Hippocampal formation (tissue), 2 donors: ENCODE results near the gene CREB5.

Experiments used
- DNase-seq, 2 donors: peaks; one replicate each; lab custom pipeline; 2025; lab: John Stamatoyannopoulos, UW

CREB5 gene

DNA sequence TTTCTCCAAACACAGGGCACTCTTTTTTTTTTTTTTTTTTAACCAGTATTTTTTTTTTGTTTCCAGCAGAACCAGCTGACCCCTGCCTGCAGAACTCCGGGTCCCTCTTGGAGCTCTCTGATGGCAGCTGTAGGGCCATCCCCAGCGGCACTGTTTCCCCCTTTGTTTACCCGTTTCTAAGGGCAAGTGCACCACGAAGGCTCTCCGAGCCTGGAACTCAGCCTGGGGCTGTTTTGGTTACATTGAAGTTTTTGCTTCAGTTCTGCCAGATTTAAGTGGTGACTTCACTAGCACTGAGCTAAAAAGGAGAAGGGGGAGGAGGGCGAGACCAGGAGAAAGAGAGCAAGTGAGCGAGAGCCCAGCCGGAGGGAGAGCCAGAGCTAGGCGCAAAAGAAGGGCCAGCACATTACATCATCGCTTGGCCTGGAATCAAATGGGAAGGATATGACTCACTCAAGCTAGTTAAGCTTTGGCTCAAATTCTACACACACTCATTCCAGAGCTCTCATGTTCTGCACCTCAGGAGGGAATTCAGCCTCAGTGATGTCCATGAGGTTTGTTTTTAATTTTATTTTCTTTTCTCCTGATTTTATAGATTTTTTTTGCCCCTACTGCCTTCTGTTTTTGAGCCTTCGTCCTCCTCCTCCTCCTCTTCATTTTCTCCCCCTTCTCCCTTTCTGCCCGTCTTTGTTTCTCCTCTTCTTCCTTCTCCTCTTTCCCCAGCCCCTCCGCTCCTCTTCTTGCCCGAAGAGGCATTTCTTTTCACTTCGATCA, 273.5 kb downstream of the CREB5 start:
- peak; percentile 92 to 100 for DNase-seq

DNA sequence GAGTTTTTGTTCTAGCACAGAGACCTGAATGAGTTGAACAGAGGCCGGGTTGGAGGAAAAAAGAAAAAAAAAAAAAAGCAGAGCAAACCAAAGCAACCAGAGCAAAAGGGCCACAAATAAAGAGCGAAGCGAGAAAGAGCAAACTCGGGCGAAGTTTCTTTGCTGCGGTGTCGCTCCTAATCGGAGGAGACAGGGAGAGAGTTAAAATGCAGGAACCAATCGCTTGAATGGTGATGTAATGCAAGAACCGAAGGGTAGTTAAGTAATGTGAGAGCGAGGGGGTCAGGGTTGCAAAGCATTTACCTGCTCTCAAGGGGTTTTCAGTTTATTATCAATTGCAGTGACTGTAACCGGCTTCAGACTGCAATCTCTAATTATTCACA, 274.1 kb downstream of the CREB5 start:
- DNase-seq: peak; percentile 27 to 63

DNA sequence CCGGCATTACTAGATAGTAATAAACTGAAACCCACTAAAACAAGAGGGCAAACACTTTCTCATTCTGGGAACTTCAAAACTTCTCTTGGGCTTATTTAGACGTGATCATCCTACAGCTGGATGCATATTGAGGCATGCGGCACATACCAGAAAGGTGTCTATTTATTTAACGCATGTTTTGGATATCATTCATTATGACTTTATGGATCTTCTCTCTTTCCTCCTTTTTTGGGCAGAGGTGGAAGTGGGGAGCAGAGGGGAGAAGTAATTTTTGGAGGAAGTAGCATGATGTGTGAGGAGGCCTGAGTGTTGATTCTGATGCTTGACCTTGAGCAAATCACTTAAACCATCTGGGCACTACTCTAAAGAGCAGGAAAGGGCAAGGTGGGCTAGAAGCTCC, 275.2 kb downstream of the CREB5 start:
- DNase-seq: no peak

DNA sequence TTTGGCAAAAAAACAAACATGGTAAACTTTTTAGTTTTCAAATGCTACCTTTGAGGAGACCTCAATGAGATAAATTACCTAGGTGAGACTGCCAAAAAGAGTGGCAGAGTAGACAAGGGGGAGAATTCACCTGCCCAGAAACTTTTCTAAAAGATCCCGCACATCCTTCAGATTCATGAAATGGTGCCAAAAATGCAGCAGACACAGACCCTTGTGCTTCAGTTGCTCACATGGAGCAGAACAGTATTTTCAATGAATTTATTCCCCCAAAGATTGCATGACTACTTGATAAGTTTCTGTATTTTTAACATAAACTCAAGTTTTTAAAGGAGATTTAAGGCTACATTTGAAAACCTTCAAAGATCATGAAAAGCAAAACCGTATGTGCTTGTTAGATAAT, 275.9 kb downstream of the CREB5 start:
- DNase-seq: no peak

DNA sequence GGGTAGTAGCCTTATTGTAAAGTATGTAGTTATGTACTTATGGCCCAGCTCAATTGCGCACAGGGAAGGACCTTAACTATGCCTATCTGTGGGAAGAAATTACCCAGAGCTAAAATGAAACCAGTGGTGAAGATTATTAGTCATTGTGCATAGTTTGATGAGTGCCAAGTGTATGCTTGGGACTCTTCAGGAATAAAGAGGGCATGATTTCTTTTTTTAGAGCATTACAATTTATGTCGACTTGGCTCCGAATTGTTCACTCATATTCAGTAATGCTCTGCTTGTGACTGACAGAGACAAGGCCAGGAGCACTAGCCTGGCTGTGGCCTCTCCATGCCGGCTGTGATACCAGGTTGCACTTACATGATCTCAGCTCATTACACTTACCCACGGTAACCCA, 276.3 kb downstream of the CREB5 start:
- DNase-seq: no peak

DNA sequence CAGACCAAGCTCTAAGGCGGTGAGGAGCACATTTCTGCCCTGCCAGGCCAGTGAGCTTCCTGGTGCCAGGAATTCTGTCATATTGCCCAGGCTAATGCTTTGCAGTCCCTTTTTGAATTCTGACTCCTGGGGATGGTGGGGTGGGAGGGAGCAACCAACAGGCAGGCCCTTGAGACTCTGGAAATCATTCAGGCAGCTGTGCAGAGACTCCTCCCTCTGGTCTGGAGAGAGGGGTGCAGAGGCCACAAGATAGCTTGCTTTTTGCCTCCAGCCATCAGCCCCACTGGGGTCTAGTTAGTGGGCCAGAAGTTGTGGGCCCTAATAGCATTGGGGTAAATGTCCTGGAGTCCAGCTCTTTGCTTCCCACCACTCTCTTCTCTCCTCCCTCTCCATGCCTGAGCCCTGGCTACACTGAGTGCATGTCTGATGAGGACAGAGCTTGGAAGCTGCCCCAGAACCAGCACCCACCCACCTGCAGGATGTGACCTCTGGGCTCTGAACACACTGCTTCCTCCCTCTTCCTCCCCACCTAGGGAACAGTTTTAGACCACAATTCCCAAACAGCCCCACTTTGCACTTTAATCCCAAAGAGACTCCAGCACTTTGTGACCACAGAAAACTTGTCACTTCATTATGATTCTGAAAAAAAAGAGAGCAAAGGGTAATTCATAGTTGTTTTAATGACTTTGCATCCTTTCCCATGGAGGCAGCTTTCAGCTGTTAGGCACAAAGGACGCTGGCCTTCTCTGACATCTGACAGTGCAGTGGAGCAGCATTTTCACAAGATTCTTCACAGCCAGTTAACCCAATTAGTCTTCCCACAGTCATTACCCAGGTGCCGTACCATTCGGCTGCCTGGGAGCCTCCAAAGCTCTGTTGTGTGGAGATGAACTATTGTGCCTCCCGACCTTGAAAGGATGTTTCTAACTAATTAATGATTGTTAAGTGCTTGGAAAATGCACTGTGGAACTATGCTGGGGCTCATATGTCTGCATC, 283.3 kb downstream of the CREB5 start:
- DNase-seq: no peak

DNA sequence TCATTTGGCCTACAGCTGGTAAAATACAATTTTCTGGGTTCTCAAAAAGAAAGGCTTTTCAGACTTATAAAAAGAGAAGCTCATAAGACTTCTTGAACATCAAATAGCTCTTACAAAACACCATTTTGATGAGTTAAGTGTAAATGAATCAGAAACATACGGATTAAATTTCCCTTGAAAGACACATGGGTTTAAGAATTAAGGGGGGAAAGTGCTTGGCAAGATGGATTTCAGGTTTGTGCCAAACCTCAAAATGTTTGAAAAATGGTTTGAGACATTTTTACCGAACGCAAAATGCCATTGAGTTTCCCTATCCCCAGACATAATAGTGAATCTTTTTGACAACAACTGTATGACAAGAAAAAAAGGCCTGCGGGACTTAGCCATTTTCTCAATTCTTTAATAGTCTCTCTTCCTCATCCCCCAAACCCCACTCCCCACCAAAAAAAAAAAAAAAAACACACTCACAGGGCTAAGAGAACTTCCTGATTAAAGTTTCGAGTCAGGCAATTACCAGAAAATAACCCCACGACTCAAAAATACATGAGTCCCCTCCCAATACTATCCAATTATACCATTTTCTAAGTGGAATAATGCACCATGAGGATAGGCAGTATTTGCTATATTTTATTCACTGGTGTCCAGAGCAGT, 285.7 kb downstream of the CREB5 start:
- DNase-seq: no peak

DNA sequence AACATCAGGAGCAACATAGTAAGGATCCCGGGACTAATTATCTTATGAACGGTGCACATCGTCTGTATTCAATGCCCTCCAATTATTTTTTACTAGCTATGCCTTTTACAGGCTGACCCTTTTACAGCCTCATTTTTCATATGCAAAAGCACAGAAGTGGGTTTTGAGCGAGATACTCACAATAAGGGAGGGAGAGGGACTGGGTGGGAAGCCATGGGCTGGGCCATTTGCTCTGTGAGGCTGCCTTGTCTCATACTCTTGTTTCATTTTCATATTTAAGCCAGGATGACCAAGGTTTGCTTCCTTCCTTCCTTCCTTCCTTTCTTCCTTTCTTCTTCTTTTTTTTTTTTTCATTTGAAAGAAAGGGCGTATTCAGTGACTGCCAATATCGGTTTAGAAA, 286.5 kb downstream of the CREB5 start:
- no peak for DNase-seq

DNA sequence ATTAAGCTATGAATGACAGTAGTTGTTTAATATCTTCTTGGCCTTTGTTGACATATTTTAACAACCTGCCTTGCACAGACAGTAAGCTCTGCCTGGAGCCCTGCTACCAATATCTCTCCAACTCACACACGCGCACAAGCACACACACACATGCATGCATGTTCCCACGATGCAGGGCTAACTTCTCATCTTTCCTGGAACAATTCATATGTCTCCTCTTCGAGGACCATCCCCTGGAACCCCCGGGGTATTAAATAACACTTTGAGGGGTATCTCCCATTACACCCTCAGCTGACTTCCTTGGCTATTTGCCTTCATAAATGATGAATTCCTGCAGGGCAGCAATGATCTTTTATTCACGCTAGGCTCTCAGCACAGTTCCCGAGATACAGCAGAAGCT, 287.8 kb downstream of the CREB5 start:
- no peak for DNase-seq

DNA sequence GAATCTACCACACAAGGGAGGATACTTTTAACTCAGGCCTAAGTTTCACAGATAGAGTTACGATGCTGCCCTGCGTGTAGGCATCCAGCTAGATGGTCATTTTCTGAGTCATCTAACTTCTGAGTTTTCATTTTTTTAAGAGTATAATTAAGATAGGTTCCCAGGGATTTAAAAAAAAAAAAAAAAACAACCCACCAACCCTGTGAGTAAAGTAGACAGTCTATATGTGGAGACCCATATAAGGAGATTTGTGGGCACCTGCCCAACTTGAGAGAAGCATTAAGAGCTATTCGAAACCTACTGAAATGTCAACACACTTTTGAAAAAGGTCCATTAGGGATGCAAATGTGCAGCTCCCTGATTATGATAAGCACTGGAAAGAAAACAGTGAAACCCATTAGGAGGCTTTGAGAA, 288.5 kb downstream of the CREB5 start:
- DNase-seq: no peak

DNA sequence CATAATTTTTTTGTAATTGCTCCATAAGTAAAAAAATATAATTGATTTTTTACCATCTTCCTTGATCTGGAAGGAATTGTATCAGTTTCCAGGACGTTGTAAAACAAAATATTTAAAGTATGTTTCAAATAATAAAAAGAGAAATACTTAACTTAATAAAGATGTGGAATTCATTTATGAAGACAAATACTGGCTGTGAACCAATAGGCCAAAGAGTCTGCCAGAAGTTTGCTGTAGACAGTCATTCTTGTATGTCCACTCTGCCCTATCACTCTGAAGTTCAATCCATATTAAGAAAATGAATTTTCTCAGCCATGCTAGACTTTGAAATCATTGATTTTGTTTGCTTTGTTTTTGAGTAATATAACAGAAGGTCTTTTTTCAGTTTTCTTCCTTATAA, 289.4 kb downstream of the CREB5 start:
- DNase-seq: no peak

DNA sequence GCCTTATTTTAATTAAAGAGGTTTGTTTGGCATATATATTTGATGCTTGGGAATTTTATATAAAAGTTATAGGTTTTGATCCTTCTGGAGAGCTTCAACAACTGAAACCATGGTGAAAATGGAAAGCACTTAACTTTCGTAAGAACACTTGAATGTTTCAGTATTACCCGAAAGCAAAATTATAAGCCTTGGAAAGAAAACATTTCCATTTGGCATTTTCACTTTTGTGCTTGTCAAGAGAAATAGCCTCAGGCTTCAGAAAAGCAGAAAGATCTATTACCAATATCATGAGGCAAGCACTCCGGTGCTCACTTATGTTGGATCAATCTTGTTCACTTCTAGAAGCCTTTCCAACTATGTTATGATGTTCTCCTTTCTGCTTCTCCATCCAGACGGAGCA, 289.9 kb downstream of the CREB5 start:
- no peak for DNase-seq

DNA sequence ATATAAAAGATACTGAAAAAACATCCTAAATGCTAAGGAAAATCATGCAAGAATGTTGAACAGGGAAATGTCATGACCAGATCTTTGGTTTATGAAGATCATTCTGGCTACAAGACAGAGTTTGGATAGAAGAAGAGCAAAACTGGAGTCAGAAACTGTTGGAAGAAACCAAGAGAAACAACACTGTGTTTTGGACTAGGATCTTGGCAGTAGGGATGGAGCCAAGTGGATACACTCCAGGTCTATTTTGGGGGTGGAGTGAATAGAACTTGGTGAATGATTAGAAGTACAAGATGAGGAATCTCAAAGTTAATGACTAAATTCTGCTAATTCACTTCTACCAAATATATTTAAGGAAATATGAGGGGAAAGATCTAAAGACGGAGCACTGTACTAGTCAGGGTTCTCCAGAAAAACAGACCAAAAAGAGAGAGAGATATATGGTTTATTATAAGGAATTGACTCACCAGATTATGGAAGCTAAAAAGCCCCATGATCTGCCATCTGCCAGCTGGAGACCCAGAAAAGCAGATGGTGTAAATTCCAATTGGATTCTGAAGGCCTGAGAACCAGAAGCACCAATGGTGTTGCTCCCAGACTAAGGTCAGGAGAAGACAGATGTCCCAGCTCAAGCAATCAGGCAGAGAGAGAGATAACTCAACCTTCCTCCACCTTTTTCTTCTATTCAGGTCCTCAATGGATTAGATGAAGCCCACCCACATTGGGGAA, 290.9 kb downstream of the CREB5 start:
- no peak for DNase-seq

DNA sequence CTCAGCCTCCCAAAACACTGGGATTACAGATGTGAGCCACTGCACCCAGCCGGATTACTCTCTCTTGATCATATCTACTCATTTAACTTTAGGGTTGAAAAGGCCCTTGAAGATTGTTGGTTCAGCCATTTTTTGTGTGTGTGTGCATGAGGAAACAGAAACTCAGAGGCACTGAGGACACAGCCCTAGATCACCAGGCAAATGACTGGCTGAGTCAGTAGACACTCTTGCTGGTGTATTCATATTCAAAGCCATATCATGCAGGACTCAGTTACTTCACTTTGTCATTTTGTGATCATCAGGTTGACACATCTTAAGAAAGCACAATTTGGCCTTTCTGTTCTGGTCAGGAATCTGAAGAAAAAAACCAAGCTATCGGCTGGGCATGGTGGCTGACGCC, 292.4 kb downstream of the CREB5 start:
- DNase-seq: no peak

DNA sequence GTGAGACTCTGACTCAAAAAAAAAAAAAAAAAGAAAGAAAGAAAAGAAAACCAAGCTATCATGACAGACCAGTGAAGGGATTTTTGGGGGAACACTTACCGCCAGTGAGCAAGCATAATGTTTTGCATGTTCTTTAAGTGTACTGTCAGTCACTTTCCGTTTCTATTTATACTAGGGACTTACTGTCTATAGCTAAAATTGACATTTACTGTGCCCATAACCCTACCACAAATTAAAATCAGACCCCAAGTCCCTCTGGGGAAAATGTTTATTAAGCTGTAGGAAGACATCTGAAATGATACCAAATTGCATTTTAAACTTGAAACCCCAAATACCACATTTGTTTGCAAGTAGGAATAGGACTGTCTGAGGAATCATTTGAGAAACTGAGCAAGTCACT, 293.0 kb downstream of the CREB5 start:
- no peak for DNase-seq

DNA sequence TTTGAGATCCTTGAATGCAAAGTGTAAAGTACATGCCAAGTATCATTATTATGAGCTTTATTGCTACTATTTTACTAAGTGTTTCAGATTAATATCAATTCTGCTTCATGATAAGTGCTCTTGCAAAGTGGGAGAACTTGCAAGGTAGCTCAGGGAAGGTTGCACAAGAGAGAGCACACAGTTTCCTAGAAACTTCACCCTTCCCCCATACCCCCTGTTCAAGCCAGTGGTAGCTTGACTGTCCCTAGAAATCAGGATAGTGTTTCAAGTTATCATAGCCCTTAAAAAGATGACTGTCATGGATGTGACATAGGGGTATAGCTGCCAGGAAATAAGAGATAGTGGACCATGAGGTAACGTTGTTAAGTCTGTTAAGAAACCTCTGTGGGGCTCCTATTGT, 294.3 kb downstream of the CREB5 start:
- no peak for DNase-seq

DNA sequence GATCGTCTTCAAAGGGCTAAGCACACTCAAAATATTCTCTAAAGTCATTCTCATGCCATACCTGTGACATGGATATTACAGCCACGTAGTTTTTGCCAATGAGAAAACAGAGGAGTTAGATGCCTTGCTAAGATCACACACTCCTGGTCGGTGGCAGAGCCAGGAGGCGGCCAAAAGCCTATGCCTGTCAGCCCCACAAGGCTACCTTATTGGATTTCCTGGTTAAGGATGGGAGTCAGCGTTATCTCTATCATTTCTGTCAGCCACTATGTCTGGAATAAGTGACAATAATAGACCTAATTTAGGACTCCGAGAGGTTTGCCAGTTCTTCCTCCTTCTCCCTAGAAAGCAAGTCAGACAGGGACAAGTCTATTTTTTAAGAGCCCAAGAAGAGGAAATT, 295.0 kb downstream of the CREB5 start:
- DNase-seq: no peak

DNA sequence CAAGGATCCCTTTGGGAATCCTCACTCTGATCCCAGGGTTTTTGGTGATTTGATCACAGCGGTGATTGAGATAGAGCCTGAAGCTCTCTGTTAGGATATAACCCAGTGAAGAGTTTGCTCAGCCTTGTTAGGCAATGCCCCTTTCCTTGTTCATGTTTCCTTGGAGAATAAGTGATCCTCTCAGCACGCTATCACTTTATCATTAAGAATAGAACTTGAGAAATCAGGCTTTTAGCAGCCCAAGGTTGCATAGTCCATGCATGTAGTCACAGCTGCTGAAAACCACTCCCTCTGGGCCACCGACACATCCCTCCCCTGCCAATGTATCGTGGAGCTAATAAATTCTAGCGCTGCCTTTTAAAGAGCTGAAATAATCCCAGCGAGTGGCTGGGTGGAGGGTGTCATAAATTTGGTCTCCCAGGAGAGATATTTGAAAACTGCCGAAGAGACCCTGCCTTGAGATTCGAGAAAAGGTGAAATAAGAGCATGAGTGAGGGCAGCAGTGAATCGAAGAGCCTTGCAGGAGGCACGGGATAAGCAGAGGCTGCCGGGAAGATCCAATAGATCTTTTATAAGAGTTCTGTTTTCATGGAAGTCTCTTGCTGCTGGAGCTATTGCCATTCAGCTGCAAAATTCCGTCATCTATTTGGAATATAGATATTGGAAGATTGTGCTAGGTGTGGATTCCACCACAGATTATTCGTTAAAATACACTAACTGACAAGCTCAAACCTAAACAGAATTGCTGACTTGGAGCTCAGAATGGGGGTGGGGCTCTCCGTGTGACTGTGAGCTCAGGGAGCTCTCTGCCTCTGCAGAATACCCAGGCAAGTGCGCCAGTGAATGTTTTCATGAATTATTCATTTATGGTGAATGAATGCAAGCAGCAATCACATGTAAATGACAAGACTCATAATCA, 296.0 kb downstream of the CREB5 start:
- peak; percentile 66 to 86 for DNase-seq

DNA sequence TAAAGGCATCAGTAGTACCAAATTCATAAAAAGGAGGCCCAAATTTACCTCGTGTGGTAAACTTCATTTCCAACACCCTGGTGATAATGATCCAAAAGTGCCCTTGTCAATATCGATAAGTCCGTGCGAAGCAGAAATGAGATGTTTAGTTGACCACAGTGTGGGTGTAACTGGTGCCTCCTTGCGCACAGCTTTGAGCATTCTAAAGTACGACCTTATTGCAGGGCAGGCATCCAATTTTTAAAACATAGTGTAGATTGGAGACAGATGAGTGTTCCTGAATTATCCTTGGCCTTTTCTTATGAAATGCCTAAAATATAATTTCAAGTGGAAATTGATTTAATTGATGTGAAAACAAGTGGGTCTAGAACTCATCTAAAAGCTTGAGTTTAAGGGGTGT, 297.4 kb downstream of the CREB5 start:
- DNase-seq: no peak

DNA sequence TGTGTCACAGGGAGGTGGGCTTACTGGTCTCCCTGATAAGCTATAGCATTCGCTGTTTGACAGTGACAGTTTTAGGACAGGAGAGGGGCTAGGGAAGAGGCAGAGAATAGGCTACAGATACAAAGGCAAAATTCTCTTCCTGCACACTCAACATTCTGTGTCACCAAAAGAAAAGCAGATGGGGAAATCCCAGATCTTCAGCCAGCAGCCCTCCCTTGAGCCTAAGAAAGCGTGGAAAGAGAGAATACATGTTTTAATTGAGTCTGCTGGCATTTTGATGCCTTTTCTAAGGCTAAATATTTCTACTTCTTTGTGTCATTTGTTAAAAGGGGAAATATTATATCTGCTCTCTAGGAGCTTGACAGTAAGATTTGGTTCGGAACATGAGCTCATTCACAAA, 298.8 kb downstream of the CREB5 start:
- no peak for DNase-seq
